GM23248 (cell line): ENCODE measurements around the gene ZNF544. TPM values are rescaled to one million over a fixed set of nuclear protein-coding genes. Genes with fewer than 3 reads are reported as not detected.

Source experiments
- DNase-seq: peaks from one replicate; pipeline ENCODE4 v3.0.0-alpha.2; 2015
- H2AFZ ChIP-seq: fragments of 200-600 bp; sonication (generic); 2 replicates; pipeline ENCODE4 v1.6.1; 2016; ENCODE audit warnings: antibody characterized with exemption
- H3F3A ChIP-seq: fragments of 200-600 bp; sonication (generic); 2 replicates; pipeline ENCODE4 v1.6.1; 2016; ENCODE audit warnings: mild to moderate bottlenecking, antibody characterized with exemption, mixed run types; ENCODE audit not compliant: insufficient read depth
- H3K27ac ChIP-seq: fragments of 200-600 bp; sonication (generic); 2 replicates; pipeline ENCODE4 v1.5.1; 2016; ENCODE audit warnings: mild to moderate bottlenecking
- H3K27me3 ChIP-seq: fragments of 200-600 bp; sonication (generic); replicated peaks from 2 replicates; pipeline ENCODE4 v1.6.1; 2016; ENCODE audit warnings: mild to moderate bottlenecking; ENCODE audit not compliant: insufficient read depth
- H3K36me3 ChIP-seq: fragments of 200-600 bp; sonication (generic); 2 replicates; pipeline ENCODE4 v1.6.1; 2016; ENCODE audit warnings: low read depth, mild to moderate bottlenecking
- H3K4me1 ChIP-seq: fragments of 200-600 bp; sonication (generic); 2 replicates; pipeline ENCODE4 v1.6.1; 2016; ENCODE audit warnings: mild to moderate bottlenecking; ENCODE audit not compliant: insufficient read depth
- H3K4me2 ChIP-seq: fragments of 200-600 bp; sonication (generic); one replicate; pipeline ENCODE4 v1.6.1; 2016; ENCODE audit warnings: mild to moderate bottlenecking; ENCODE audit not compliant: unreplicated experiment
- H3K4me3 ChIP-seq: fragments of 200-600 bp; sonication (generic); 2 replicates; pipeline ENCODE4 v1.5.1; 2016; ENCODE audit warnings: mild to moderate bottlenecking
- H3K79me2 ChIP-seq: fragments of 200-600 bp; sonication (generic); 2 replicates; pipeline ENCODE4 v1.6.1; 2016; ENCODE audit warnings: mild to moderate bottlenecking; ENCODE audit not compliant: insufficient read depth
- H3K9ac ChIP-seq: fragments of 200-600 bp; sonication (generic); 2 replicates; pipeline ENCODE4 v1.6.1; 2016; ENCODE audit warnings: mild to moderate bottlenecking
- H3K9me2 ChIP-seq: fragments of 200-600 bp; sonication (generic); 2 replicates; pipeline ENCODE4 v1.6.1; 2016; ENCODE audit warnings: mixed run types, mild to moderate bottlenecking, moderate library complexity; ENCODE audit not compliant: insufficient read depth
- H3K9me3 ChIP-seq: fragments of 200-600 bp; sonication (generic); one replicate; pipeline ENCODE4 v1.6.1; 2017; ENCODE audit warnings: low read depth
- H4K20me1 ChIP-seq: fragments of 200-600 bp; sonication (generic); 2 replicates; pipeline ENCODE4 v1.6.0; 2016; ENCODE audit not compliant: insufficient read depth
- EZH2 ChIP-seq: fragments of 200-600 bp; sonication (generic); IDR thresholded peaks from 2 replicates; pipeline ENCODE4 v1.6.1; 2018; ENCODE audit warnings: antibody characterized with exemption, mild to moderate bottlenecking; ENCODE audit not compliant: insufficient read depth, poor library complexity, severe bottlenecking
- EZH2phosphoT487 ChIP-seq: fragments of 200-600 bp; sonication (generic); IDR thresholded peaks from 2 replicates; pipeline ENCODE4 v1.6.1; 2018; ENCODE audit warnings: antibody characterized with exemption, moderate library complexity, mild to moderate bottlenecking, low read depth; ENCODE audit not compliant: insufficient read depth
- WGBS, 2 experiments: methylation state at CpG; one replicate each; pipeline ENCODE4 v1.1.6; 2015 to 2017; ENCODE audit warnings: low lambda C conversion rate in 2 of 2, low coverage in 1 of 2; ENCODE audit errors: missing lambda C conversion rate in 2 of 2; 5-methylcytosine and 5-hydroxymethylcytosine counted together
- in situ Hi-C: fragments of 300-500 bp; cut with MboI; formaldehyde crosslinking; loops from 2 replicates; pipeline ENCODE4 v1.15.0; 2020
- polyA plus RNA-seq: library from polyadenylated mRNA; unstranded; fragments of >200 nt; fragmentation: Nextera tagmentation; extraction: Ambion mirVana; gene quantifications from 2 replicates; pipeline ENCODE4 v1.2.1, GENCODE V29; 2016
- total RNA-seq: library from RNA; depleted of rRNA; stranded (reverse); fragments of >200 nt; shearing (Covaris generic); gene quantifications from 2 replicates; pipeline ENCODE4 v1.2.3, GENCODE V29; 2014; rRNA removed

The ZNF544 gene
- total RNA-seq (32.0 and 37.8 TPM in 2 replicates), polyA plus RNA-seq (10.9 and 15.9 TPM in 2 replicates)

GRCh38 chr19:58228585-58229254 lies at the start of gene ZNF544:
ZNF544 (plus strand) TSS chr19:58228914; CDS start chr19:58244024, 15,110 bp downstream.
- peaks cover 11% of the 10 kb centered on the region for H3K4me1 ChIP-seq
- no peak for TF ChIP-seq EZH2
- TF ChIP-seq EZH2phosphoT487: no peak
- H3K79me2 ChIP-seq: peaks cover 37% of the 10 kb centered on the region
- H3K4me3 ChIP-seq: peak within 1 kb of the TSS; percentile 80
- H3K36me3 ChIP-seq: peaks cover 38% of the 10 kb centered on the region
- H3F3A ChIP-seq: peaks cover 4% of the 10 kb centered on the region; the same call in 1 of the 2 replicates
- in situ Hi-C loops: no loop called here
- no peaks in the 10 kb centered on the region for H3K9me2 ChIP-seq
- H4K20me1 ChIP-seq: no peaks in the 10 kb centered on the region
- 1 to 3% methylated on average over 58 to 60 of the region's 62 CpGs for WGBS, 2 experiments
- H3K9ac ChIP-seq: peak within 1 kb of the TSS; percentile 81
- H2AFZ ChIP-seq: peak within 1 kb of the TSS; percentile 95
- peak; percentile 91 for DNase-seq
- H3K4me2 ChIP-seq: peak within 1 kb of the TSS; percentile 82
- H3K9me3 ChIP-seq: no peaks in the 10 kb centered on the region
- no peaks in the 10 kb centered on the region for H3K27me3 ChIP-seq
- peak within 1 kb of the TSS; percentile 62 for H3K27ac ChIP-seq

- H3K9ac ChIP-seq: no peak overlapping the region
- peak overlapping the region; percentile 85 for H3K4me3 ChIP-seq
- H3F3A ChIP-seq: no peaks in the 10 kb centered on the region
- in situ Hi-C loops: no loop called here
- 53 to 58% methylated on average over 4 of the region's 4 CpGs for WGBS, 2 experiments
- peak overlapping the region; percentile 44 for H3K4me2 ChIP-seq
- H4K20me1 ChIP-seq: no peaks in the 10 kb centered on the region
- peaks cover 14% of the 10 kb centered on the region for H3K9me3 ChIP-seq
- no peaks in the 10 kb centered on the region for H3K4me1 ChIP-seq
- no peaks in the 10 kb centered on the region for H3K9me2 ChIP-seq
- peaks cover 67% of the 10 kb centered on the region for H3K79me2 ChIP-seq
- no peaks in the 10 kb centered on the region for H3K27me3 ChIP-seq
- H2AFZ ChIP-seq: peak overlapping the region; percentile 60; the same call in 1 of the 2 replicates
- H3K27ac ChIP-seq: peak overlapping the region; percentile 100; the same call in 1 of the 2 replicates
- peaks cover 67% of the 10 kb centered on the region for H3K36me3 ChIP-seq
- TF ChIP-seq EZH2phosphoT487: no peak
- no peak for TF ChIP-seq EZH2
- DNase-seq: peak; percentile 34
Measured at GRCh38 chr19:58181902-58182576, 46.7 kb upstream of the ZNF544 start.

GRCh38 chr19:58182577-58182988 lies 46.1 kb upstream of the ZNF544 start:
- DNase-seq: no peak
- Histone ChIP-seq H3K4me2 (peak overlapping the region; percentile 44), H3K9me3 (peaks cover 14% of the 10 kb centered on the region), H2AFZ (peak overlapping the region; percentile 66; the same call in 1 of the 2 replicates), H3K27me3 (no peaks in the 10 kb centered on the region), H3F3A (no peaks in the 10 kb centered on the region), H3K4me3 (peak overlapping the region; percentile 85), H3K9ac (peak overlapping the region; percentile 100), H3K79me2 (peaks cover 72% of the 10 kb centered on the region), H3K27ac (peak overlapping the region; percentile 100), H4K20me1 (no peaks in the 10 kb centered on the region), H3K36me3 (peaks cover 65% of the 10 kb centered on the region), H3K4me1 (no peaks in the 10 kb centered on the region), H3K9me2 (no peaks in the 10 kb centered on the region)
- 0 to 1% methylated on average over 6 to 17 of the region's 17 CpGs for WGBS, 2 experiments
- TF ChIP-seq EZH2 (no peak), EZH2phosphoT487 (no peak)
- in situ Hi-C loops: no loop called here

DNA sequence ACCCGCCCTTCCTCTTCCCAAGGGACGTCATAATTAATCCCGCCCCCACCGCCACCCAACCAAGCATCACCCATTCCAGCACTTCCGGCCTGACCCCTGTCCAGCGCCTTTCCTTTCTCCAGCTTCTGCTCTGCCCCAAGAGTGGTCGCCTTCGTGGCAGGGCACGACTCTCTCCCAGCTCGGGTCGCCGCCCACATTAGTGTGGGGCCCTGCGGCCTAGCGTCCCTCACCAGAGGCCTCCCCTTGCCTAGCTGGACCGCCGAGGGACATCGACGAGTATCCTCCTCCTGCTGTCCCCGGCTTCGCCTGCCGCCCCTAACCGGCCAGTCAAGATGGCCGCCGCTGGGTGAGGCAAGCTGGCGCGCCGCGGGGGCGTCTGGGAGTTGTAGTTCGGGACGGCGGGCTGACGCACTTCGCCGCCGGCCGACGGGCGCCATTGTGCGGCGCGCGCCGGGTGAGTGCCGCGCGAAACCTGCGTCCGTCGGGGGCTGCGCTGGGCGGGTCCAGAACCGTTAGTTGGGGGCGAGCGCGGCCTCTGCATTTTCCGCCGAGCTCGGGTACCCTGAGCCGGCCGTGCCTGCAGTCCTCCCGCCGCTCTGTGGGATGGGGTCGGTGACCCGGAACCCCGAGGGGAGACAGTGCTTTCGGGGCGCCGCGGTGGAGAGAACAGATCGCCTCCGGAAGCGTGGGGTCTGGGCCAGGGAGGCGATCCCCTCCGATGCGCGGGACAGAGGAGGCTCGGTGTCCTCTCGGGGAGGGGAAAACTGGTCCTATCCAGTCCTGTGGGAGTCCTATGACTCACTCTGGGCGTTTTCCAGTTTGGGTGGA lies 45.5 kb upstream of the ZNF544 start, which contains the start of gene ZNF274:
Gene ZNF274, plus strand, starts transcription at position 73 of the 828 bp plus-strand sequence. CDS start 905 bp downstream, outside the sequence.
- H3K27me3 ChIP-seq: no peaks in the 10 kb centered on the region
- H2AFZ ChIP-seq: peak within 1 kb of the TSS; percentile 66
- in situ Hi-C loops: no loop called here
- H3K36me3 ChIP-seq: peaks cover 65% of the 10 kb centered on the region
- H3K9me3 ChIP-seq: peaks cover 14% of the 10 kb centered on the region
- no peaks in the 10 kb centered on the region for H3K9me2 ChIP-seq
- peak; percentile 97 for DNase-seq
- no peaks in the 10 kb centered on the region for H4K20me1 ChIP-seq
- H3K27ac ChIP-seq: peak within 1 kb of the TSS; percentile 100
- 1 to 3% methylated on average over 61 to 68 of the region's 80 CpGs for WGBS, 2 experiments
- no peaks in the 10 kb centered on the region for H3K4me1 ChIP-seq
- peaks cover 78% of the 10 kb centered on the region for H3K79me2 ChIP-seq
- H3F3A ChIP-seq: no peaks in the 10 kb centered on the region
- H3K9ac ChIP-seq: peak within 1 kb of the TSS; percentile 100
- H3K4me3 ChIP-seq: peak within 1 kb of the TSS; percentile 85
- peak within 1 kb of the TSS; percentile 84 for H3K4me2 ChIP-seq
- TF ChIP-seq EZH2 (no peak), EZH2phosphoT487 (no peak)
